ENCODE measurements around the gene ABHD16B.

- TF ChIP-seq CTCF (IDR thresholded peaks at IDR 0.05; ENCODE audit: low read length) (no peak), EZH2 (IDR thresholded peaks at IDR 0.05; ENCODE audit: borderline replicate concordance, low read length) (no peak)
Observed at GRCh38 chr20:63864545-63864977, 3.3 kb downstream of the ABHD16B start.
